H1 (cell line): ENCODE results near the gene GTPBP1. TPM values are rescaled to one million over a fixed set of nuclear protein-coding genes. Genes with fewer than 3 reads are reported as not detected.

Experiments
- CTCF ChIA-PET: fragments of 300-600 bp; sonication (Branson Sonifier 250); formaldehyde crosslinking; loops from one replicate; lab custom pipeline; 2021; ENCODE audit not compliant: partially characterized antibody; lab: Charles Lee
- POLR2A ChIA-PET: fragments of 300-600 bp; sonication (Branson Sonifier 250); formaldehyde crosslinking; loops from one replicate; lab custom pipeline; 2021; ENCODE audit warnings: inconsistent platforms; ENCODE audit not compliant: partially characterized antibody; lab: Charles Lee
- DNase-seq, 2 experiments: peaks; one replicate each; pipeline versions ENCODE4 v3.0.0 to v3.0.0-alpha.2; 2010 to 2022; ENCODE audit warnings: low spot score in 2 of 2, low read depth in 1 of 2, mixed read lengths in 1 of 2
- FAIRE-seq: peaks from 2 replicates; lab custom pipeline; 2011; peaks lifted over from hg19 to GRCh38; lab: Jason Lieb, UNC
- H2AFZ ChIP-seq: 2 replicates; pipeline ENCODE4 v1.8.1; 2012; ENCODE audit warnings: low read length, inconsistent platforms
- H2AK5ac ChIP-seq: 2 replicates; pipeline ENCODE4 v1.6.1; 2013; ENCODE audit warnings: low read depth, low read length
- H2BK120ac ChIP-seq: replicated peaks from 2 replicates; pipeline ENCODE3; 2013; ENCODE audit warnings: low read depth, low read length, inconsistent platforms
- H2BK12ac ChIP-seq: 2 replicates; pipeline ENCODE4 v1.6.1; 2013; ENCODE audit warnings: low read depth, low read length
- H2BK15ac ChIP-seq: 2 replicates; pipeline ENCODE4 v1.6.1; 2013; ENCODE audit warnings: low read length
- H2BK20ac ChIP-seq: 2 replicates; pipeline ENCODE4 v1.6.1; 2013; ENCODE audit warnings: low read length
- H2BK5ac ChIP-seq: 2 replicates; pipeline ENCODE4 v1.6.1; 2013; ENCODE audit warnings: low read depth, low read length
- H3K14ac ChIP-seq: 2 replicates; pipeline ENCODE4 v1.6.1; 2013; ENCODE audit warnings: inconsistent platforms; ENCODE audit not compliant: insufficient read length
- H3K18ac ChIP-seq: 2 replicates; pipeline ENCODE4 v1.6.1; 2013; ENCODE audit warnings: low read length; ENCODE audit errors: extremely low read depth
- H3K23ac ChIP-seq: 2 replicates; pipeline ENCODE4 v1.6.1; 2013; ENCODE audit warnings: inconsistent platforms; ENCODE audit not compliant: insufficient read length
- H3K23me2 ChIP-seq: 2 replicates; pipeline ENCODE4 v1.6.1; 2013; ENCODE audit warnings: low read depth, low read length
- H3K27ac ChIP-seq: 2 replicates; pipeline ENCODE4 v1.6.1; 2011; ENCODE audit warnings: low read depth, low read length, inconsistent platforms
- H3K27me3 ChIP-seq, 4 experiments: replicated peaks in 1 of 4; 1 replicate in 1 of 4; 2 replicates in 3 of 4; pipeline versions ENCODE4 v1.6.1 to v1.8.1; 2011 to 2013; ENCODE audit warnings: low read length in 3 of 4, mild to moderate bottlenecking in 3 of 4, inconsistent platforms in 2 of 4, mixed read lengths in 2 of 4, moderate library complexity in 1 of 4; ENCODE audit not compliant: control insufficient read depth in 3 of 4, insufficient read depth in 3 of 4; ENCODE audit errors: extremely low read depth in 1 of 4
- H3K36me3 ChIP-seq, 4 experiments: 2 replicates each; pipeline versions ENCODE4 v1.6.1 to v1.8.1; 2011 to 2013; ENCODE audit warnings: mild to moderate bottlenecking in 4 of 4, low read length in 3 of 4, moderate library complexity in 2 of 4, control low read depth in 1 of 4, inconsistent platforms in 1 of 4; ENCODE audit not compliant: insufficient read depth in 4 of 4, control insufficient read depth in 2 of 4
- H3K4ac ChIP-seq: replicated peaks from 2 replicates; pipeline ENCODE3; 2013; ENCODE audit warnings: low read length, low read depth, mixed read lengths, inconsistent platforms; ENCODE audit not compliant: insufficient read length
- H3K4me1 ChIP-seq, 4 experiments: replicated peaks in 1 of 4; 1 replicate in 1 of 4; 2 replicates in 3 of 4; pipeline versions ENCODE4 v1.6.1 to v1.8.1; 2011 to 2013; ENCODE audit warnings: low read length in 3 of 4, inconsistent platforms in 2 of 4, mixed read lengths in 1 of 4; ENCODE audit not compliant: insufficient read depth in 4 of 4, control insufficient read depth in 3 of 4
- H3K4me2 ChIP-seq, 2 experiments: 2 replicates each; pipeline versions ENCODE4 v1.6.1 to v1.8.1; 2011 to 2013; ENCODE audit warnings: low read depth in 2 of 2, low read length in 2 of 2, control low read depth in 1 of 2, inconsistent platforms in 1 of 2, mild to moderate bottlenecking in 1 of 2; ENCODE audit not compliant: insufficient read depth in 1 of 2
- H3K4me3 ChIP-seq, 4 experiments: fragments of 200-600, 300-600 bp in 1 of 4; sonication (generic), shearing (Covaris generic), sonication (Bioruptor Twin) in 1 of 4; 2 replicates each; pipeline versions ENCODE4 v1.5.1 to v1.8.1; 2011 to 2016; ENCODE audit warnings: low read length in 4 of 4, low read depth in 3 of 4, control low read depth in 2 of 4, inconsistent platforms in 2 of 4, mild to moderate bottlenecking in 2 of 4, mixed read lengths in 1 of 4, moderate library complexity in 1 of 4; ENCODE audit not compliant: insufficient read depth in 2 of 4; ENCODE audit errors: extremely low read depth in 1 of 4
- H3K56ac ChIP-seq: replicated peaks from 2 replicates; pipeline ENCODE3; 2013; ENCODE audit warnings: low read depth, mild to moderate bottlenecking, mixed read lengths, low read length, inconsistent platforms; ENCODE audit not compliant: insufficient read length
- H3K79me1 ChIP-seq: 2 replicates; pipeline ENCODE4 v1.6.1; 2013; ENCODE audit warnings: low read depth, low read length, control low read depth
- H3K79me2 ChIP-seq, 2 experiments: 2 replicates each; pipeline versions ENCODE4 v1.6.1 to v1.8.1; 2012 to 2013; ENCODE audit warnings: low read length in 2 of 2, mild to moderate bottlenecking in 2 of 2, inconsistent platforms in 1 of 2; ENCODE audit not compliant: insufficient read depth in 2 of 2, control insufficient read depth in 1 of 2
- H3K9ac ChIP-seq, 4 experiments: replicated peaks in 1 of 4; 1 replicate in 1 of 4; 2 replicates in 3 of 4; pipeline versions ENCODE4 v1.6.1 to v1.8.1; 2011 to 2013; ENCODE audit warnings: low read depth in 3 of 4, low read length in 3 of 4, control low read depth in 2 of 4, mild to moderate bottlenecking in 2 of 4, moderate library complexity in 2 of 4, inconsistent platforms in 1 of 4; ENCODE audit errors: extremely low read depth in 1 of 4
- H3K9me3 ChIP-seq, 2 experiments: 2 replicates each; pipeline versions ENCODE4 v1.6.1 to v1.8.1; 2012 to 2013; ENCODE audit warnings: mild to moderate bottlenecking in 2 of 2, moderate library complexity in 2 of 2, control low read depth in 1 of 2, inconsistent platforms in 1 of 2, low read depth in 1 of 2, low read length in 1 of 2, mixed read lengths in 1 of 2; ENCODE audit not compliant: insufficient read depth in 2 of 2
- H4K20me1 ChIP-seq, 2 experiments: replicated peaks in 1 of 2; 2 replicates each; pipeline versions ENCODE3 to v1.8.1; 2011 to 2013; ENCODE audit warnings: inconsistent platforms in 2 of 2, low read length in 2 of 2, mild to moderate bottlenecking in 1 of 2; ENCODE audit not compliant: insufficient read depth in 2 of 2, control insufficient read depth in 1 of 2
- H4K5ac ChIP-seq: 2 replicates; pipeline ENCODE4 v1.6.1; 2013; ENCODE audit warnings: low read length, low read depth, mixed read lengths, inconsistent platforms; ENCODE audit not compliant: insufficient read length
- H4K8ac ChIP-seq: 2 replicates; pipeline ENCODE4 v1.8.0; 2013; ENCODE audit warnings: mild to moderate bottlenecking, moderate library complexity, low read length, inconsistent platforms; ENCODE audit not compliant: insufficient read depth; ENCODE audit errors: extremely low read depth
- H4K91ac ChIP-seq: replicated peaks from 2 replicates; pipeline ENCODE3; 2013; ENCODE audit warnings: low read length, mixed read lengths, inconsistent platforms; ENCODE audit not compliant: insufficient read length
- BACH1 ChIP-seq: IDR thresholded peaks from 2 replicates; pipeline ENCODE4 v1.6.1; 2012; ENCODE audit warnings: low read length, improper control_type of control experiment
- CREB1 ChIP-seq: IDR thresholded peaks from 2 replicates; pipeline ENCODE4 v1.6.1; 2012; ENCODE audit warnings: inconsistent platforms
- JUN ChIP-seq: IDR thresholded peaks from 2 replicates; pipeline ENCODE4 v1.6.1; 2011; ENCODE audit warnings: low read depth, mild to moderate bottlenecking, improper control_type of control experiment, low read length
- KDM4A ChIP-seq: IDR thresholded peaks from one replicate; pipeline ENCODE4 v1.7.1; 2012; ENCODE audit warnings: low read depth, mild to moderate bottlenecking, moderate library complexity, low read length, inconsistent platforms; ENCODE audit not compliant: severe bottlenecking
- MAX ChIP-seq: IDR thresholded peaks from 2 replicates; pipeline ENCODE4 v1.6.1; 2012; ENCODE audit warnings: inconsistent platforms
- RXRA ChIP-seq: IDR thresholded peaks from 2 replicates; pipeline ENCODE4 v1.6.1; 2011; ENCODE audit warnings: low read depth, mild to moderate bottlenecking, low read length, moderate library complexity; ENCODE audit not compliant: insufficient read depth
- YY1 ChIP-seq: IDR thresholded peaks from 2 replicates; pipeline ENCODE4 v1.6.1; 2011; ENCODE audit warnings: low read depth, mild to moderate bottlenecking, low read length
- WGBS, 2 experiments: shearing (Covaris generic) in 1 of 2; methylation state at CpG; one replicate each; pipeline versions ENCODE4 v1.1.6 to v1.1.7; 2013 to 2015; ENCODE audit warnings: low lambda C conversion rate in 2 of 2, mixed read lengths in 2 of 2, inconsistent platforms in 1 of 2, low coverage in 1 of 2, missing lambda C conversion rate in 1 of 2; ENCODE audit not compliant: insufficient replicate concordance in 2 of 2, insufficient coverage in 1 of 2, insufficient read length in 1 of 2; ENCODE audit errors: extremely low coverage in 1 of 2, missing lambda C conversion rate in 1 of 2; 5-methylcytosine and 5-hydroxymethylcytosine counted together
- polyA plus RNA-seq, 7 experiments: library from polyadenylated mRNA; depleted of rRNA in 3 of 7; stranded (reverse) in 5 of 7; unstranded in 2 of 7; fragments of >200 nt in 5 of 7; fragments of 200-250 nt in 2 of 7; gene quantifications; 1 replicate in 5 of 7; 2 replicates in 1 of 7; 4 replicates in 1 of 7; pipeline versions ENCODE4 v1.2.1 to v1.2.3, GENCODE V29; 2011 to 2013; ENCODE audit warnings: missing spikeins in 2 of 7, mixed read lengths in 2 of 7
- total RNA-seq: library from RNA; stranded (reverse); fragmentation: NEBNext Ultra II Directional; extraction: Animal tissue kit (Norgen Biotek cat#: 25700); gene quantifications from 2 replicates; pipeline ENCODE4 v1.2.1, GENCODE V29; 2021

The GTPBP1 gene
- total and polyA plus RNA-seq, 2 of the 8 experiments (the other 6 are each of a cell fraction or from before 2014, with no cell fraction given) = 53.1 to 91.8 TPM

GRCh38 chr22:38728871-38729796 lies 23.4 kb downstream of the GTPBP1 start:
- no peak for FAIRE-seq
- Histone ChIP-seq H4K5ac (no peak overlapping the region), H4K8ac (no peak overlapping the region), H2BK12ac (no peak overlapping the region), H2AK5ac (no peak overlapping the region), H2BK120ac (no peak overlapping the region), H2BK20ac (no peak overlapping the region), H3K27ac (no peak overlapping the region), H3K4me3 (no peak overlapping the region), H3K18ac (no peak overlapping the region), H4K20me1 (peaks cover 12 to 22% of the 10 kb centered on the region in 2 experiments), H3K79me2 (no peaks in the 10 kb centered on the region), H3K4me2 (no peak overlapping the region), H3K79me1 (no peaks in the 10 kb centered on the region), H3K23ac (no peak overlapping the region), H3K27me3 (no peaks in the 10 kb centered on the region), H3K4ac (no peak overlapping the region), H3K9me3 (no peaks in the 10 kb centered on the region), H3K4me1 (no peaks in the 10 kb centered on the region), H2BK5ac (no peak overlapping the region), H4K91ac (no peak overlapping the region), H3K14ac (no peak overlapping the region), H2AFZ (no peak overlapping the region), H3K23me2 (no peaks in the 10 kb centered on the region), H3K56ac (no peak overlapping the region), H2BK15ac (no peak overlapping the region), H3K36me3 (peaks cover 30 to 78% (median 70%) of the 10 kb centered on the region in 4 experiments), H3K9ac (no peak overlapping the region)
- WGBS, 2 experiments = 91% methylated on average over 18 of the region's 18 CpGs; no CpG with 5 or more reads in 1 of the 2 experiments
- ChIA-PET CTCF (interaction anchor here (0.5 to 10.1 kb wide), 5 partner anchors 10 to 130 kb away, joined by 3 to 124 read pairs (median 3); partner anchors contain the start of gene TOMM22), POLR2A (interaction anchor here (1.0 to 2.0 kb wide), 4 partner anchors 11 to 48 kb away, joined by 3 to 7 read pairs (median 3); partner anchors contain the start of gene TOMM22)
- DNase-seq = no peak
- TF ChIP-seq JUN (no peak), BACH1 (no peak), KDM4A (no peak), MAX (no peak), RXRA (no peak), CREB1 (no peak), YY1 (no peak)
